GM18867 (cell line): Measurements from ENCODE around the gene CCDC88A.
"Not testable (repeated sequence)": the region's sequence is repeated elsewhere in the genome, so short reads cannot be mapped to it uniquely, and the experiment has no call there.

Experiments
- ATAC-seq: cut with Tn5 transposase; IDR thresholded peaks from one replicate; pipeline ENCODE4 v1.9.1; 2021; ENCODE audit warnings: mild to moderate bottlenecking, moderate library complexity; ENCODE audit not compliant: unreplicated experiment

The CCDC88A gene

GRCh38 chr2:55419679-55420438 lies at the start of gene CCDC88A:
Gene CCDC88A, minus strand, starts transcription at chr2:55419856. Its CDS starts 777 bp downstream, at chr2:55419079.
- ATAC-seq: peak; percentile 78

- no peak for ATAC-seq
Measured at GRCh38 chr2:55461679-55462078, 42.0 kb upstream of the CCDC88A start.

- no peak for ATAC-seq
Measured at GRCh38 chr2:55460562-55460961, 40.9 kb upstream of the CCDC88A start.

GRCh38 chr2:55459714-55460274 lies 40.1 kb upstream of the CCDC88A start:
- ATAC-seq: no peak

GRCh38 chr2:55459279-55459678 lies 39.6 kb upstream of the CCDC88A start:
- no peak for ATAC-seq

GRCh38 chr2:55454121-55454520 lies 34.5 kb upstream of the CCDC88A start:
- no peak for ATAC-seq

- ATAC-seq: no peak
Measured at GRCh38 chr2:55452879-55453278, 33.2 kb upstream of the CCDC88A start.

- no peak for ATAC-seq
Measured at GRCh38 chr2:55451699-55452098, 32.0 kb upstream of the CCDC88A start.

- not testable (repeated sequence) for ATAC-seq
Measured at GRCh38 chr2:55450014-55450413, 30.4 kb upstream of the CCDC88A start.

- not testable (repeated sequence) for ATAC-seq
Measured at GRCh38 chr2:55442045-55442760, 22.5 kb upstream of the CCDC88A start.

- no peak for ATAC-seq
Measured at GRCh38 chr2:55441280-55441892, 21.7 kb upstream of the CCDC88A start.

- no peak for ATAC-seq
Measured at GRCh38 chr2:55439101-55439397, 19.4 kb upstream of the CCDC88A start.

GRCh38 chr2:55438391-55439100 lies 18.9 kb upstream of the CCDC88A start:
- ATAC-seq: no peak

- no peak for ATAC-seq
Measured at GRCh38 chr2:55437515-55438390, 18.1 kb upstream of the CCDC88A start.

- peak; percentile 67 for ATAC-seq
Measured at GRCh38 chr2:55431982-55432627, 12.4 kb upstream of the CCDC88A start.

GRCh38 chr2:55430211-55430975 lies 10.7 kb upstream of the CCDC88A start:
- no peak for ATAC-seq

GRCh38 chr2:55428258-55428657 lies 8.6 kb upstream of the CCDC88A start:
- ATAC-seq: no peak

GRCh38 chr2:55425431-55425831 lies 5.8 kb upstream of the CCDC88A start:
- ATAC-seq: no peak
